HL-60 (cell line): ENCODE measurements around the gene GMPPA.

Source experiments
- GABPA ChIP-seq: IDR thresholded peaks from 2 replicates; pipeline ENCODE4 v1.6.1; 2012; ENCODE audit warnings: low read depth
- POLR2AphosphoS5 ChIP-seq: IDR thresholded peaks from 2 replicates; pipeline ENCODE4 v1.6.1; 2012; ENCODE audit warnings: low read depth
- TF ChIP-seq, protein P1 (sequence below): IDR thresholded peaks from one replicate; pipeline ENCODE4 v1.5.1; 2011; ENCODE audit warnings: low read length, control low read depth, inconsistent platforms; ENCODE audit not compliant: insufficient read depth
- TF ChIP-seq, protein P2 (sequence below): IDR thresholded peaks from 2 replicates; pipeline ENCODE4 v1.6.1; 2012; ENCODE audit warnings: low read depth; ENCODE audit not compliant: insufficient replicate concordance

DNA sequence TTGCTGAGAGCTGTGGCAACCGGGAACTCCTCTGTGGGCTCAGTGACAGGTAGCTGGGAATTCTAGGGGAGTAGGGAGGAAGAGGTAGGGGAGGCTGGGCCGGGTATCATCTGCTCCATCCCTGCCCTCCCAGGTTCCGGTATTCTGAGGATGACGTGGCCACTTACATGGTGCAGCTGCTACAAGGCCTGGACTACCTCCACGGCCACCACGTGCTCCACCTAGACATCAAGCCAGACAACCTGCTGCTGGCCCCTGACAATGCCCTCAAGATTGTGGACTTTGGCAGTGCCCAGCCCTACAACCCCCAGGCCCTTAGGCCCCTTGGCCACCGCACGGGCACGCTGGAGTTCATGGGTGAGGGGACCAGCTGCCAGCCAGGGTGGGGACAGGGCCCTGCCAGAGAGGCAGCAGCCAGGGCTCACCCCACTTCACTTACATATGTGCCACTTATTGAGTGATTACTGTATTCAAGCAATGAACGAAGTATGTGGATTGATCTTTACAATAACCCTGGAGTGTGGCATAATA is 8.0 kb upstream of the GMPPA start:
- TF ChIP-seq, protein P1, sequence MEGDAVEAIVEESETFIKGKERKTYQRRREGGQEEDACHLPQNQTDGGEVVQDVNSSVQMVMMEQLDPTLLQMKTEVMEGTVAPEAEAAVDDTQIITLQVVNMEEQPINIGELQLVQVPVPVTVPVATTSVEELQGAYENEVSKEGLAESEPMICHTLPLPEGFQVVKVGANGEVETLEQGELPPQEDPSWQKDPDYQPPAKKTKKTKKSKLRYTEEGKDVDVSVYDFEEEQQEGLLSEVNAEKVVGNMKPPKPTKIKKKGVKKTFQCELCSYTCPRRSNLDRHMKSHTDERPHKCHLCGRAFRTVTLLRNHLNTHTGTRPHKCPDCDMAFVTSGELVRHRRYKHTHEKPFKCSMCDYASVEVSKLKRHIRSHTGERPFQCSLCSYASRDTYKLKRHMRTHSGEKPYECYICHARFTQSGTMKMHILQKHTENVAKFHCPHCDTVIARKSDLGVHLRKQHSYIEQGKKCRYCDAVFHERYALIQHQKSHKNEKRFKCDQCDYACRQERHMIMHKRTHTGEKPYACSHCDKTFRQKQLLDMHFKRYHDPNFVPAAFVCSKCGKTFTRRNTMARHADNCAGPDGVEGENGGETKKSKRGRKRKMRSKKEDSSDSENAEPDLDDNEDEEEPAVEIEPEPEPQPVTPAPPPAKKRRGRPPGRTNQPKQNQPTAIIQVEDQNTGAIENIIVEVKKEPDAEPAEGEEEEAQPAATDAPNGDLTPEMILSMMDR, result no peak
- no peak for TF ChIP-seq GABPA
- TF ChIP-seq, protein P2, sequence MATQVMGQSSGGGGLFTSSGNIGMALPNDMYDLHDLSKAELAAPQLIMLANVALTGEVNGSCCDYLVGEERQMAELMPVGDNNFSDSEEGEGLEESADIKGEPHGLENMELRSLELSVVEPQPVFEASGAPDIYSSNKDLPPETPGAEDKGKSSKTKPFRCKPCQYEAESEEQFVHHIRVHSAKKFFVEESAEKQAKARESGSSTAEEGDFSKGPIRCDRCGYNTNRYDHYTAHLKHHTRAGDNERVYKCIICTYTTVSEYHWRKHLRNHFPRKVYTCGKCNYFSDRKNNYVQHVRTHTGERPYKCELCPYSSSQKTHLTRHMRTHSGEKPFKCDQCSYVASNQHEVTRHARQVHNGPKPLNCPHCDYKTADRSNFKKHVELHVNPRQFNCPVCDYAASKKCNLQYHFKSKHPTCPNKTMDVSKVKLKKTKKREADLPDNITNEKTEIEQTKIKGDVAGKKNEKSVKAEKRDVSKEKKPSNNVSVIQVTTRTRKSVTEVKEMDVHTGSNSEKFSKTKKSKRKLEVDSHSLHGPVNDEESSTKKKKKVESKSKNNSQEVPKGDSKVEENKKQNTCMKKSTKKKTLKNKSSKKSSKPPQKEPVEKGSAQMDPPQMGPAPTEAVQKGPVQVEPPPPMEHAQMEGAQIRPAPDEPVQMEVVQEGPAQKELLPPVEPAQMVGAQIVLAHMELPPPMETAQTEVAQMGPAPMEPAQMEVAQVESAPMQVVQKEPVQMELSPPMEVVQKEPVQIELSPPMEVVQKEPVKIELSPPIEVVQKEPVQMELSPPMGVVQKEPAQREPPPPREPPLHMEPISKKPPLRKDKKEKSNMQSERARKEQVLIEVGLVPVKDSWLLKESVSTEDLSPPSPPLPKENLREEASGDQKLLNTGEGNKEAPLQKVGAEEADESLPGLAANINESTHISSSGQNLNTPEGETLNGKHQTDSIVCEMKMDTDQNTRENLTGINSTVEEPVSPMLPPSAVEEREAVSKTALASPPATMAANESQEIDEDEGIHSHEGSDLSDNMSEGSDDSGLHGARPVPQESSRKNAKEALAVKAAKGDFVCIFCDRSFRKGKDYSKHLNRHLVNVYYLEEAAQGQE, result no peak
- no peak for TF ChIP-seq POLR2AphosphoS5
